Stimulated activated CD4-positive, alpha-beta T cell treated with anti-CD3 and anti-CD28 coated beads, Interleukin-4, amount 100 ng/mL, for 24 hours (primary cell): ENCODE measurements around the gene RHO.

Source experiments
- DNase-seq: peaks from one replicate; pipeline ENCODE4 v3.0.0-alpha.2; 2020

The RHO gene

DNA sequence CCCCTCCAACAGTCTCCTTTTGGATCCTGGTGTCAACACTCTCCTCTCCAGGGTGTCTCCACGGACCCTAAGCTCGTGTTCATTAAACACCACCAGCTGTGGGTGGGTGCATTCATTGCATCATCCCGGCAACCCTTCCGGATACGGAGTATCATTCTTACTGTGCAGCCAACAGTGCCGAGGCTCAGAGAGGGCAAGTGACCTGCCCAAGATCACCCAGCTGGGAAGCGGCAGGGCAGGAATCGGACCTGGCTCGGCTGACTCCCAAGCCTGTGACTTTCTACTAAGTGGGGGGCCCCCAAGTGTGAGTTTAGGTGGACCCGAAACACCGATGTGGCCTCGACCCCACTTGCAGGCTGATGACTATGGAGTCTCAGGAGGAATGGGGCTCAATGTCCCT, 34.9 kb downstream of the RHO start:
- DNase-seq: no peak

DNA sequence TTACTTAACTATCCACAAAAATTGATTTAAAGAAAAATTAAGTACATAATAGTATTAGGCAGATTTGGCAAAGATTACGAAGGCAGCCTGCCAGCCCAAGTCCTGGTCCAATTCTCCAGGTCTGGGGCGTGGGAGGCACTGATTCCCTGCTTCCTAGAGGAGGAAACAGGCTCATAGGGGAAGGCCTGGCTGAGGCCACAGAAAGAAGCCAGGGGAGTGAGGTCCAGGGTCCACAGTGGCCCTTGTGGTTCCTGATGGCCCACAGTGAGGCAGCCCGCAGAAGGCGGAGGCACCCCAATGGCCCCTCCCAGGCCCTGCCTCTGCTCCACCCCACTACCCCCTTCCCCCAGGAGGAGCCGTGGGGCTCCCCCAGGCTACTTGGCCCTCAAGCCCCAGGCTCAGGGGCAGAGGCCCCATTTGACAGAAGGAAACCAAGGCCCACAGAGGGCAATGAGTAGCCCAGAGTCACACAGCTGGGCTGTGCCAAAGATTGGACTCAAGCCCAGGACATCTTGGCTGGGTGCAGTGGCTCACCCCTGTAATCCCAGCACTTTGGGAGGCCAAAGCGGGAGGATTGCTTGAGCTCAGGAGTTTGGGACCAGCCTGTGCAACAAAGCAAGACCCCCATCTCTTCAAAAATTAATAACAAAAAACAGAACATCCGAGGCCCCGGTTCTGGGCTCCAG, 35.6 kb downstream of the RHO start:
- no peak for DNase-seq

DNA sequence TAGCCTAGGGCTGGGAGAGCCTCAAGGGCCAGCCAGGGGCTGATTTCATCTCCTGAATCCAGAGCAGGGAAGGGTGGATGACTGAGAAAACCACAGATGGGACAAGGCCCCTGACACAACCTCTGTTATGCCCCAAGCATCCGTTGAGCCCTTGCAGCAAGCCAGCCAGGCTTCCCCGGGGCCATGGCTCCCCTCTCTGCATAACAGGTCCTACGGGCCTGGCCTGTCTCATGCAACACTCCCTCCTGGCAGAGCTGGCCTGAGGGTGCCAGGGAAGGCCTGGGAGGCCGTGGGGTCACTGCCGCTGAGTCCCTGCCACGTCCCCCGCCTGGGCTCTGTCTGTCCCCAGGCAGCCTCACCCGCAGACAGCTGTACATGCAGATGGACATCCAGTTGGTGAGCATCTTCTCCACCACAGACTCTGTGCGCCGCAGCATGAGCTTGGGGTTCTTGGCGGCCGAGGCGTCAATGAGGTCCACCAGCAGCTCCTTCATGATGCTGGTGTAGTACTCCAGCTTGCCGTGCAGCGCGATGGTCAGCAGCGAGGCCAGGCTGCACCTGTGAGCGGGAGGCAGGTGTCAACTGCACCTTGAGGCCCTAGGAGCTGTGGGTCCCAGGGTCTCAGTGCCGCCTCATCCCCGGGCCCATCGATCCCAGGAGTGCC, 36.7 kb downstream of the RHO start:
- DNase-seq: no peak

DNA sequence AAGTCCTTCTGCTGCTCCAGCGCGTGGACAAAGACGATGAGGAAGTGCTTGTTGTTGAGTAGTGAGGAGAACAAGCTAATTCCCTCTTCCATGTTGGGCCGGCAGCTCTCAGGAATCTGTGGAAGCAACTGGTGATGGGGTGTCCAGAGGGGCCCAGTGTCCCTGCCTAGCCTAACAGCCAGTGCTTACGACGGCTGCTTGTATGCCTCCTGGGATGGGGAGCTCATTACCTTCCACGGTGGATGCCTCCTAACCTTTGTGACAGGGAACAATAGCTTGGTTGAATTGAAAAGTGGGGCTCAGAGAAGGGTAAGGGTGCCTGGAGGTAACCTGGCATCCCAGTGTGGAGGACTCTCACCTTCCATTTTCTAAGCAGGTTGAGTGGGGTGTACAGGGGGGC, 37.5 kb downstream of the RHO start:
- DNase-seq: no peak

DNA sequence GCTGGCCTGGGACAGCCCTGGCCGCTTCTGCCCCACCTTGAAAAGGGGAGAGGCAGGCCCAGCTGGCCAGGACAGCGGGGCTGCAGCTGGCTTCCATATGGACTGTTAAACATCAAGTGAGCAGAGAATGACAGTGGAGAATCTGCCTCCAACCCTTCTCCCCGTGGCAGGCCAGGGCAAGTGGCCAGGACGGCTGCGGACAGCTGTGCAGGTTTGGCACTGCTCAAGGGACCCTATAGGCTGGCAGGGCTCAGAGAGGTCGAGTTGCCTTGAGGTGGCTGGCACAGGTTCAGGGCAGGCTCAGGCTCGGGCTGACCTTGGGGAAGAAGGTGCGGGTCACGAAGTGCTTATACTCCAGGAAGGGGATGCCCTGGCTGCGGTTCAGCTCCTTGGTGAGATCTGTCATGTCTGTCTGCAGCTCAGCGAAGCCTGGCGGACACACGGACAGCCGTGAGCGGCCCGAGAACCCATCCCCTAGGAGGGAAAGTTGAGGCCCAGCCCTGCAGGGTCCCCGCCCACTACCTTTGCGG, 38.8 kb downstream of the RHO start:
- DNase-seq: no peak

DNA sequence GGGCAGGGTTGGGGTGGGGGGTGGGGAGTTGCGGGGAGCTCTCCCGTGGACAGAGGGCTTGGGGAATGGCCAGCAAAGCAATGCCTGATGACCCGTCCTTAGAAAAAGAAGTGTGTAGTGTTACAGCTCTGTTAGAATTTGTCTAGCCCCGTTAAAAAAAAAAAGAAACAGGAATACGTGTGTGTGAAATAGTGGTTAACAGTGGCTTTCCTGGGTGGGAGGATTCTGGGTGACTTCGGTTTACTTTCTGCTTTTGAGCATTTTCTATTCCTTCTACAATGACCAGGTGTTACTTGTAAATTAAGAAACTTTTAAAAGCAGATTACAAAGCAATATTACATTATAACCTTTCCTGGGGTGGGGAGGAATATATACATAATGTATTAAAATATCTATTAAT, 39.5 kb downstream of the RHO start:
- no peak for DNase-seq

DNA sequence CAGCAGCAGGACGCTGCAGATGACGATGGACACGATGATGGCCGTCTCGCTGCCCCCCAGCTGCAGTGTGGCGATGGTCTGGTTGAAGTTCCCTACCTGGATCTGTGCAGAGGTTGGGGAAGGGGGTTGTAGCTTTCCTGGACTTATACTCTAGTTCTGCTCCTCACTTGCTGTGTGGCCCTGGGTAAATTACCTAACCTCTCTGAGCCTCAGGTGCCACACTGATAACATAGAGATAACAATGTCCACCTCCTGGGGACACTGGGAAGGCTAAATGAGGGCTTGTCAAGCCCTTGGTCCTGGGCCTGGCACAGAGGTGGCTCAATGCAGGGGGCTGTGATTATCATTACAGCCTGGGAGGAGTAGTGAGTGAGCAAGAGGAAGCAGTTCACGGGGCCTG, 41.4 kb downstream of the RHO start:
- DNase-seq: no peak

DNA sequence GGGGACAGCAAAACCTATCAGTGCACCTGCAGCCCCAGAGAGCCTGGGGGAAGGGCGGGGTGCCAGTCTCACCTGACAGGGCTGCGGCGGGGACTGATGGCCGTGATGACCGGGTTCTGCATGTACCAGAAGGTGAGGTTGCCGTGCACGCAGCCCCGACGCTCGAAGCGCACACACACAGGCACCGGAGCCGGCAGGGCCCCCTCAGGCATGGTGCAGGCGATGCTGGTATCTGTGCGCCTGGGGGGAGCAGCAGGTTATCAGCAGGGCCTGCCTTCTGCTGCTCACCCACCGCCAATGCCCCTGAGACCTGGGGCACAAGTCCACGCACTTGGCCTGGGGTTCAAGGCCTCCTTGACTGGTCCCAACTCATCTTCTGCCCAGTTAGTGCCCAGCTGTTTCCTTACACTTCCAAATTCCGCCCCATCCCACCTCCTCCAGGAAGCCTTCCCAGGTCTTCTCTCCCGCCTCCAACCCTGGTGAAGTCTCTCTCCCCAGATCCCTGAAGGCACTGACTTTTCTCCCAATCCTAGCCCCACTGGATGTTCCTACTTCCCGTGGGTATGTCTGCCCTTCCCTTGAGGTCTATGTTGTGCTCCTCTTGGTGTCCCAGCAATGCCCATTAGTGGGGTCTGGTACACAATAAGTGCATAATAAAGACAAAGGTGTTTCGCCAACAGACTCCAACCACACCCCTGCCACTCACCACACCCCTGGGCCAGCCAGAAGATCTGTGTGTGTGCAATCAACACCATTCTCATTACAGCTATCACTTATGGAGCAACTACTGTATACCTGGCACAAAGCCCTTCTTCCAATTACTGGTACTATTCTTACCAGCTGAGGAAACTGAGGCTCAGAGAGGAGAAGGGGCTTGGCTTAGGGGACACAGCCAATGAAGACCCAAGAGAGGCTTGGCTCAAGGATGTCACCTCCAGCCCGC, 43.4 kb downstream of the RHO start:
- no peak for DNase-seq

DNA sequence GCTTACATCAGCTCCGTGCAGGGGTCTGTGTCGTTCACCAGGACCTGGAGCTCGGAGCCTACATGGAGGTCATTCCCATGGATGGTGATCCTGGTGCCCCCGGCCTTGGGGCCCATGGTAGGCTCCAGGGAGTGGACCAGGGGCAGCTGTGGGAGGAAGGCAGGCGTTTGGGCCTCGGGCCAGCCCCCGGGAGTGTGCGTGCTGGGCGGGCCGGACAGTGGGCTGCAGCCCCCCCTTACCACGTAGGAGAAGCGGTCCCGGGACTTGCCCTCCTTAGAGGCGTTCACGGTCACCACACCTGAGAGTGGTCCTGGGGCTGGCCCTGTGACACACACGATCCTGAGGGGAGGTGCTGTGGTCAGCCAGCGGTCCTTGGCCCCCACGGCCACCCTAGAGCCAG, 44.2 kb downstream of the RHO start:
- DNase-seq: no peak

DNA sequence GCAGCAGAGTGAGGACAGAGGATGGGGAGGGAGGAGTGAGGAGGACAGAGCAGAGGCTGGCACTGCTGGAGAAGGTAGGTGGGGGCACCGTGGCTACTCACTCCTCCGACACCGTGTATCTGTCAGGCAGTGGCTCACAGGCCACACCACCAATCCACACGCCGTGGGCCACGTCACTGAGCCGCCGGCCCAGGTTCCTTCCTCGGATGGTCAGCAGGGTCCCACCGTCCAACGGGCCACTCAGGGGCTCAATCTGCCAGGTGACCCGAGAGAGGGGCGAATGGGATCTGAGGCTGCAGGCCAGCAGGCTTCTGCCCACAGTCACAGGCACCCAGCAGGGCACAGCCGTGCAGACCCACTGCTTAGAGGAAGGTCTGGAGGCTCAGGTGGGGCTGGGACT, 45.1 kb downstream of the RHO start:
- no peak for DNase-seq

DNA sequence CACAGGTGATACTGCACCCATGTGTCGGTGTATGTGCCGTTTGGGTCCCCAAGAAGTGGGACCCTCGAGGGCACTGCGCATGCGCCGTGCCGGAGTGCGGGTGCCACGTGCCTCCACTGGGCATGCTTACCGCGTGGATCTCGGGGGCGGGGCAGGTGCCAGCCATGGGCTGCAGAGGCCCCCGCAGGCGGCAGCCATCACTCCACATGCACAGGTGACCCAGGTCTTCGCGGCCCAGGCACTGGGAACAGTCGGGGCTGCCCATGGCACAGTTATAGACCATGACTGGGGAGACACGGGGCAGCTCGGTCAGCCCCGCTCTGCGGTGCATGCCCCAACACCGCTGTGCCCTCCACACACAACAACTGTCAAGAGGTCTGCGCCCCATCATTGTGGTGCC, 45.8 kb downstream of the RHO start:
- no peak for DNase-seq

DNA sequence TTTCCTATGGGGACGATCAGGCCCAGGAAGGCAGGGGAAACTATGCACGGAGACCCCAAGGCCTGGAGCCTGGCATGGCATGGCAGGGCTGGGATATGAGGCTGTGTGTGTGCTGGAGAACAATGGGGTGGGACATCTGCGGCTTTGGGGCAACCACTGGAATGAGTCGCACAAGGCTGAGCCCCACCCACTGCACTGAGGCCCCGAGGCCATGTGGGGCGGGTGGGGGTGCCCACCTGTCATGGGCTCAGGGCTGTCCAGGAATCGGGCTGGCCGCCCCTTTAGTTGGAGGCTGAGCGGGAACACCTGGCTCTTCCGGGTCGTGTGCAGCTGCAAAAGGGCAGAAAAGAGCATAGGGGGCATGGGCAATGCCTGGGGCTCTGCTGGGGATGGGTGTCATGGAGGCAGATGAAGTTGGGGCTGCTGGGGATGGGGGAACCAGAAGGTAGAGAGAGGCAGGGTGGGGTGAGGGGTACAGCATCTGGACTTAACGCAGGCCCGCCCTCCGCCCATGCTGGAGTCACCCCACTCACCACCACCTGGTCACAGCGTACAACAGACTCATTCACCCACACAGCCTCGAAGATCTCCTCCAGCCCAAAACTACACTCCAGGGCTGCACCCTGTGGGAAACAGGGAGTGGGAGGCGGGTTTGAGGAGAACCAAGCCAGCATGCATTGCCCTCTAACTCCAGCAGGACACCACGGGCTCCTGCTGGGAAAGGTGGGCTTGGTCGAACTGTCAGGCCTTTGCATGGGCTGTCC, 47.0 kb downstream of the RHO start:
- DNase-seq: no peak

DNA sequence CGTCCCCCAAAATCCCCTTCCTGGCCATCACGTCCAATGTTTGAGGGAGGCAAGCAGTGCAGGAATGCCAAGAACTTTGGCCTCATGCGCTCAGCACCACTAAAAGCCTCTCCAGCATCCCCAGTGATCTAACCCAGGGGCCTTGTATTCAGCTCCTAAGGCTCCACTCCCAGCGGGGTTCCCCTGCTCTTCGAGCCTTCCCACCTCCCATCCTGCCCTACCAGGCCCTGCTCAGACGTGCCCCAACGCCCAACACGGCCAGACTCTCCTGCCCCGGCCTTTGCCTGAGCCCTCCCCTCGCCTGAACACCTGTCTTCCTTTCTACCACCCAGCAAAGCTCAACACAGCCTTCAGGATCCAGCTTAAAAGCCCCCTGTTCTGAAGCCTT, 47.6 kb downstream of the RHO start:
- DNase-seq: no peak

DNA sequence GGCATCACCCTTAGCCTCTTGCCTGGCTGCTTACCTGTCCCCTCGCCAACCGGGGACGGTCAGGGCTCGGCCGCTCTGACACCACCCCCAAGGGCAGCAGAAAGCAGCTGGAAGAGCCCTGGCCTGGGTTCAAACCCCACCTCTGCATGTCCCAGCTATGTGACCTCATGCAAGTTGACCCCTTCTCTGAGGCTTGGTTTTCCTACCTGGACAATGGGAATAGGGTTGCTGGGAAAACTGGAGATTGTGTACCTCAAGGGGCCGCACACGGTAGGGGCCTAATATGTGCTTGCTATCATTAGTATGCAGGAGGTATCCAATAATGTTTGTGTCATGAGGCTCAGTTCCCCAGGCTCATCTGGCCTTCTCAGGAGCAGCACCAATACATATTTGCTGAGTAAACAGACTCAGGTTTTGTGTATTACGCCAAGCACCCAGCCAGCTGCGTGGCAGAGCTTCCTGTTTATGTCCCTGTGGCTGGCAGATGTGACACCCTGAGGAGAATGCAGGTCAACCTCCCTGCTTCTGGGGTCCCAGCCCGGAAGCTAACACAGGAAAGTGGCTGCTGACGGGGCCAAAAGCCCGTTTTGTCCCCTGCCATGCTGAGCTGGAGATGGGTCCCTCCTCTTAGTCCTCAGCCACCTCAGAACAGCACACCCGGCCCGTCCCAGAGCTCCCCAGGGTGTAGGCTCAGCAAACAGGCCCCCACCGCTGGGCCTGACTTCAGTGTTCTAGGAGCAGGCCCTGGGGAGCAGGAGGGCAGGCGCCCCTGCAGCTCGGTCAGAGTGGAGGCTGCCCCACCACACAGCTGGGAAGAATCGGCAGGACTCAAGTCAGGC, 48.3 kb downstream of the RHO start:
- DNase-seq: peak; percentile 42

DNA sequence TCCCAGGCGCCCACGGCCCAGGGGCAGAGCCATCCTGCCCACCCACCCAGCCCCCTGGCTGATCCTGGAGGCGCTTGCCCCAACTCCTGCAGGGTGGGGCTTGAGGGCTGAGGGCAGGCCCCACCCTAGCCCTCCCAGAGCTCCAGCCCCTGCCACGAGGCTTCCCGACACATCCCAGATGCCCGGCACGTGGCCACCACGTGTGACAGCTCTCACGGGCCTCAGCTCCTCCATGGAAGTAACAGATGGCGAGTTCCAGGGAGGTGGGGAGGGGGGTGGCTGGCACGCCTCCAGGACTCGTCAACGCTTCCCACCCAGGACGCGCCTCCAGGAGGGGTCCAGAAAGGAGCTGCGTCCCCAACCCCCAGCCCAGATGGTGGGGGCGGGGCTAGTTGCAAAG, 48.9 kb downstream of the RHO start:
- no peak for DNase-seq

DNA sequence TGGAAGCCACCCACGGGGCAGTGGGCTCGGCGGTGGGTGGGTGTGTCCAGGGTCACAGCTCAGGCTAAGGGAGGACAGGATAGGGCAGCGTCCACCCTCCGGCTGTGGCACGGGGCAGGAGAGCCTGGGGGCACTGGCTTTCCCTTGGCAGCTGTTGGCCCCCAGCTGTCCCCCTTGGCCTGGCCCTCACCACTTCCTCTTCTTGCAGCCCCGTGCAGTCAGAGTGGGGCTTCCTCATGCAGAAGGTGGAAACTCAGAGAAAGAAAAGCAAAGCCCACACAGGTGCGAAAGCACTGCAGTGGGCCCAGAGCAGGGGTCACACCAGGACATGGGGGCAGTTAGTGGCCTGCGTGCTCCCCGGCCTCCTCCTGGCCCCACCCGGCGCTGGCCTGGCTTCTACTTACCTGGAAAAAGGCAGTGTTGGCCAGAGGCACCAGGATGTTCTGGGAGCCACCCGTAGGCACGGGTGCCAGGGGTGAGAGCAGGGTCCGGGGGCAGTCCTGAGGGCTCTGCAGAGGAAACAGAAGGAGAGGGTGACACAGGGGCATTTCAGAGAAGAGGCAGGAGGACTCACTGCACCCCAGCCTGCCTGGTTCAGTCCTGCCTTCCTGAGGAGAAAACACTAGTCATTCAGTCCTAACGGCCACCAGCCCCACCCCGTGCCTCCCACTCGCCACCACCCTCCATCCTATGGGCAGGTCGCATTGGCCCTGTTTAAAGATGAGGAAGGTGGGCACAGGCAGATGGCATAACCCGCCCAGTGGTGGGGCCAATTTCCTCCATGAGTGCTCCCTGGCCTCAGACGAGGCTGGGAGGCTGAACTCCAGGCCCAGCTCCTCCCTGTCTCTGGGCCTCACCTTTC, 49.7 kb downstream of the RHO start:
- no peak for DNase-seq

DNA sequence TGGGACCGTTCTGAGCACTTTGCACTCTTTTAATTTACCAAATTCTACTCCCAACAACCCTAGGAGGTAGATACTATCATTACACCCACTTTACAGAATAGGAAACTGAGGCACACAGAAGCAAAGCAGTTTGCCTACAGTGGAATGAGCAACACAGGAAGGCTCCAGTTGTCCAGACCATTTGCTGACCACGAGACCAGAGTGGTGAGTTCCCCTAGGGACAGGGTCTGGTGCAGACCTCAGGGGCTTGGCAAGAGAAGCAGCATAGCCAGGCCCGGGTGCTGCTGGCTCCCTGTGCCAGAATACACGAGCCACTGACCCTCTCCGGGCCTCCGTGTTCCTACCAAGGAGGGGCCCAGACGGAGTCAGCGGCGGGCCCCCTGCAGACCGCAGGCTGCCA, 51.6 kb downstream of the RHO start:
- no peak for DNase-seq

DNA sequence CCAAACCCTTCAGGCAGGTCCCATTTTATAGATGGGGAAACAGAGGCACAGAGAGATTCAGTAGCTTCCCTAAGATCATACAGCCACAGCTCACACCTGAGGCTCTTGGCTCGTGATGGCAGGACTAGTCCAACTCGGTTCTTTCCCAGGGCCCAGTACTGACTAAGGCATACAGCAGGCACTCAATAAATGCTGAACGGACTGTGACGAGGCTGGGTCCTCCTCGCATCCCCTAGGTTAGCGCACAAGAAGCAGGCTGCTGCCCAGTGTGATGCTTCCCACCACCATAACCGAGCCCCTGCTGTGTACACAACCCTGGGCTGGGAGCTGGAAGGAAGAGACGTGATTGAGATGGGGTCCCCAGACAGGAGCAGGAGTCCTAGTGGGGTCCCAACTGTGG, 53.2 kb downstream of the RHO start:
- DNase-seq: no peak

DNA sequence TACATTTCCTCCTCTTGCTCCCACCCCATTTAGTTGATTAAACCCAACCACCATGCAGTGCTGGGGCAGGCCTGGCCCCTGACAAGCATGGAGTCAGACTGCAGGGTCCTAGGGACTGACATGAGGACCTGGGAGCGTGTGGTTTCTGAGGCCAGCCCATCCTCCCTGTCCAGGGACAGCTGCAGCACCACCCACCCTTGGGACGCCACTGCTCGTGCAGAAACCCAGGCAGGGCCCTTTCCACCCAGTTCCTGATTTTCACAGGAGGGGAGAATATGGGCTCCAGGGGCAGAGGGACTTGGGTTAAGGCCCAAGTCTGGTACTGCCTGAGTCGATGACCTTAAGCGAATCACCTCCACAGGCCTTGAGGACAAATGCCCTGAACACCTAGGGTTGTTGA, 54.4 kb downstream of the RHO start:
- no peak for DNase-seq

DNA sequence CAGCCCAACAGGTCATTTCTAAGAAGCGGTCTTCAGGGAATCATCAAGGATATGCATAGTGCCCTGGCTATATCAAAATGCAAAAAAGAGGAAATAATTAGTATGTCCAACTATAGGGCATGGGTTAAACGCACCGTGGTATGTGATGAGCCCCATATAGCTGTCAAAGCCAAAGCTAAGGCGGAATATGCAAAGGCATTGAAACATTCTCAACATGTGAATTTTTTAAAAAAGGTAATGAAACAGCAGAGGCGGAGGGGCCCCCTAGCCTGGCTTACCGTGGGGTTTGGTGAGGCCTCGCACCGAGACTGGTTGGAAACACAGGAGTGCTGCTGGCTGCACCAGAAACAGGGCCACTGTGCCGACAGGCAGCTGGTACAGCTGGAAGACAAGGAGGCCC, 54.9 kb downstream of the RHO start:
- no peak for DNase-seq

DNA sequence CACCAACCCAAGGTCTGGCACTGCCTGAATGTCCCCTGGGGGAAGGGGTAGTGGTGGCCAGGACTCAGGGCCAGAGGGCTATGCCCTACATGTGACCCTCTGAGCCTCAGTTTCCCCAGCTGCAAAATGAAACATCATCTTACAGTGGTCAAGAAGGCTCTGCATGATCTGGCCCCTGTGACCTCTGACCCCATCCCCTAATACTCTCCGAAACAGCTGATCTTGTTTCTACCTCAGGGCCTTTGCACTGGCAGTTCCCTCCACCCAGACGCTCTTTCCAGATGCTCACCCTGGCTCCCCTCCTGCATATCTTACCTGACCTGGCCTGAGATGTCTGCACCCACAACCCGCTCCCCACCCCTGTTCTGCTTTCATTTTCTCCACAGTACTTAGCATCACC, 56.2 kb downstream of the RHO start:
- DNase-seq: no peak
